A549 (cell line): ENCODE data around the gene ATP5MK. TPM values are rescaled to one million over a fixed set of nuclear protein-coding genes. Genes with fewer than 3 reads are reported as not detected.

Source experiments
- ATAC-seq, 2 experiments: fragments of 200-7000 bp in 1 of 2; fragments of >200 bp in 1 of 2; cut with Nextera tagmentation in 1 of 2; cut with Tn5 transposase in 1 of 2; 3 replicates each; pipeline versions ENCODE4 v1.8.0 to v1.9.1; 2018 to 2020; ENCODE audit warnings: mild to moderate bottlenecking in 1 of 2, moderate library complexity in 1 of 2
- CTCF ChIA-PET: fragments of 300-600 bp; sonication (Branson Sonifier 250); formaldehyde crosslinking; extraction: SDS; loops from one replicate; lab custom pipeline; 2021; ENCODE audit warnings: antibody characterized with exemption, inconsistent platforms; lab: Yijun Ruan, JAX
- POLR2A ChIA-PET: fragments of 350-600 bp; formaldehyde crosslinking; extraction: SDS; loops from one replicate; lab custom pipeline; 2021; ENCODE audit warnings: antibody characterized with exemption, inconsistent platforms; lab: Yijun Ruan, JAX
- DNase-seq, 2 experiments: peaks; one replicate each; pipeline versions ENCODE4 v3.0.0 to v3.0.0-alpha.2; 2011 to 2016; ENCODE audit warnings: low read depth in 1 of 2, low spot score in 1 of 2
- FAIRE-seq: peaks from 2 replicates; lab custom pipeline; 2011; peaks lifted over from hg19 to GRCh38; lab: Jason Lieb, UNC
- H3K27ac ChIP-seq, 2 experiments: fragments of >200 bp; sonication (Bioruptor Twin); formaldehyde crosslinking; 3 replicates each; pipeline ENCODE4 v1.5.1; 2016 to 2017
- H3K4me1 ChIP-seq: fragments of >200 bp; sonication (Bioruptor Twin); formaldehyde crosslinking; 3 replicates; pipeline ENCODE4 v1.6.1; 2016
- H3K4me2 ChIP-seq: fragments of >200 bp; sonication (Bioruptor Twin); formaldehyde crosslinking; 3 replicates; pipeline ENCODE4 v1.6.1; 2016
- H3K4me3 ChIP-seq: fragments of >200 bp; sonication (Bioruptor Twin); formaldehyde crosslinking; 3 replicates; pipeline ENCODE4 v1.5.1; 2016
- H3K9me3 ChIP-seq: fragments of >200 bp; sonication (Bioruptor Twin); formaldehyde crosslinking; 3 replicates; pipeline ENCODE4 v1.6.1; 2016
- CHD2 ChIP-seq: fragments of 150-350 bp; IDR thresholded peaks from 2 replicates; pipeline ENCODE4 v1.6.1; 2014; ENCODE audit warnings: low read length; ENCODE audit not compliant: partially characterized antibody
- CHD4 ChIP-seq: fragments of 200-600 bp; sonication (generic); IDR thresholded peaks from 2 replicates; pipeline ENCODE4 v1.6.1; 2016; ENCODE audit warnings: antibody characterized with exemption, mild to moderate bottlenecking, borderline replicate concordance
- FOSL2 ChIP-seq, 2 experiments: fragments of 450-650 bp in 1 of 2; fragments of >200 bp in 1 of 2; sonication (Bioruptor Twin) in 1 of 2; formaldehyde crosslinking; IDR thresholded peaks; 2 replicates each; pipeline versions ENCODE4 v1.5.0 to v1.6.1; 2016 to 2020; ENCODE audit warnings: mild to moderate bottlenecking in 1 of 2, moderate library complexity in 1 of 2
- JUNB ChIP-seq: fragments of >200 bp; sonication (Bioruptor Twin); formaldehyde crosslinking; IDR thresholded peaks from 2 replicates; pipeline ENCODE4 v1.6.1; 2016
- KDM1A ChIP-seq: fragments of 200-600 bp; sonication (generic); IDR thresholded peaks from 2 replicates; pipeline ENCODE4 v1.6.1; 2016; ENCODE audit warnings: low read depth, mild to moderate bottlenecking
- MAZ ChIP-seq: fragments of 150-350 bp; IDR thresholded peaks from 2 replicates; pipeline ENCODE4 v1.6.1; 2014; ENCODE audit warnings: antibody characterized with exemption, low read depth, low read length, borderline replicate concordance
- NPAS2 ChIP-seq: fragments of 250-450 bp; sonication (Bioruptor Pico); IDR thresholded peaks from 2 replicates; pipeline ENCODE4 v1.8.0; 2022; ENCODE audit warnings: mild to moderate bottlenecking, moderate library complexity, borderline replicate concordance
- PHF8 ChIP-seq: fragments of 200-600 bp; sonication (generic); IDR thresholded peaks from 2 replicates; pipeline ENCODE4 v1.6.1; 2016; ENCODE audit warnings: low read depth, mild to moderate bottlenecking, antibody characterized with exemption, moderate library complexity, borderline replicate concordance
- RAD21 ChIP-seq, 2 experiments: fragments of >200 bp in 1 of 2; sonication (Bioruptor Twin) in 1 of 2; formaldehyde crosslinking in 1 of 2; IDR thresholded peaks in 1 of 2; conservative IDR thresholded peaks in 1 of 2; 2 replicates in 1 of 2; 3 replicates in 1 of 2; pipeline ENCODE4 v1.6.1; 2012 to 2018; ENCODE audit warnings: inconsistent platforms in 1 of 2
- WGBS: methylation state at CpG from one replicate; pipeline ENCODE4 v1.1.6; 2017; ENCODE audit errors: missing lambda C conversion rate; 5-methylcytosine and 5-hydroxymethylcytosine counted together
- polyA plus RNA-seq, 4 experiments: library from polyadenylated mRNA; depleted of rRNA in 3 of 4; stranded (reverse); fragments of >200 nt; fragmentation: RNase III in 1 of 4; extraction: RNeasy Plus Mini Kit Qiagen cat#74134 plus additional on column Dnase treatment in 1 of 4; gene quantifications; 2 replicates in 3 of 4; 3 replicates in 1 of 4; pipeline ENCODE4 v1.2.3, GENCODE V29; 2011 to 2017
- TF ChIP-seq, protein P1 (sequence below): fragments of >200 bp; sonication (Bioruptor Twin); formaldehyde crosslinking; IDR thresholded peaks from 3 replicates; pipeline ENCODE4 v1.5.1; 2016
- TF ChIP-seq, protein P2 (sequence below): fragments of >200 bp; sonication (Bioruptor Twin); formaldehyde crosslinking; IDR thresholded peaks from 3 replicates; pipeline ENCODE4 v1.6.1; 2016
- TF ChIP-seq, protein P3 (sequence below): fragments of 200-600 bp; sonication (generic); IDR thresholded peaks from 2 replicates; pipeline ENCODE4 v1.6.1; 2016; ENCODE audit warnings: antibody characterized with exemption, mild to moderate bottlenecking, moderate library complexity

Gene ATP5MK
- polyA plus RNA-seq, 2 of the 4 experiments (the other 2 are of a cell fraction), result 492 to 682 TPM

DNA sequence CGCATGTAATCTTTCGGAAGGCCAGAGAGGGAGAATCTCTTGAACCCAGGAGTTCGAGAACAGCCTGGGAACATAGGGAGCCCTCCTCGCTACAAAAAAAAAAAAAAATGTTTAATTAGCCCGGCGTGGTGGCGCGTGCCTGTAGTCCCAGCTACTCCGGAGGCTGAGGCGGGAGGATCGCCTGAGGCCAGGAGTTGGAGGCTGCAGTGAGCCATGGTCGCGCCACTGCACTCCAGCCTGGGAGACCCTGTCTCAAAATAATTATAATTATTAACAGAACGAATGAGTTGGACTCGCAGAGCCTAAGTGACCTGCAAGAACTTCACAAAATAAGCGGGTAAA is 46.1 kb downstream of the ATP5MK start:
- ChIA-PET POLR2A (interaction anchor here (1.9 to 2.6 kb wide), 2 partner anchors 10 to 18 kb away, joined by 6 to 8 read pairs; partner anchors contain the start of gene TAF5), CTCF (interaction anchor here (0.8 to 2.3 kb wide), 3 partner anchors 10 to 17 kb away, joined by 3 to 12 read pairs (median 3); no protein-coding TSS in a partner anchor)
- H3K27ac ChIP-seq, result peak overlapping the region; percentile 88 to 97
- FAIRE-seq, result no peak
- H3K4me1 ChIP-seq, result peaks cover 10% of the 10 kb centered on the region; the same call in 2 of the 3 replicates
- H3K9me3 ChIP-seq, result no peaks in the 10 kb centered on the region
- H3K4me3 ChIP-seq, result peak overlapping the region; percentile 76
- DNase-seq, result no peak
- no peak; a peak in 1 of 6 replicates for ATAC-seq
- WGBS, result 36% methylated on average over 16 of the region's 16 CpGs
- peak overlapping the region; percentile 84 for H3K4me2 ChIP-seq
- TF ChIP-seq RAD21 (conservative IDR thresholded peaks at IDR 0.05 in 1 of 2, IDR thresholded peaks at IDR 0.05 in 1 of 2) (no peak), CHD2 (no peak), JUNB (no peak), KDM1A (peak; percentile 56), CHD4 (0 out of 2 replicates have a peak, but pooled peaks have one; percentile 39), MAZ (no peak), NPAS2 (CRISPR knock-in tag) (no peak), FOSL2 (IDR thresholded peaks at IDR 0.05) (no peak), FOSL2 (CRISPR knock-in tag; IDR thresholded peaks at IDR 0.05) (no peak), PHF8 (peak; percentile 33; the same call in 1 of the 2 replicates)
- TF ChIP-seq, protein P1, sequence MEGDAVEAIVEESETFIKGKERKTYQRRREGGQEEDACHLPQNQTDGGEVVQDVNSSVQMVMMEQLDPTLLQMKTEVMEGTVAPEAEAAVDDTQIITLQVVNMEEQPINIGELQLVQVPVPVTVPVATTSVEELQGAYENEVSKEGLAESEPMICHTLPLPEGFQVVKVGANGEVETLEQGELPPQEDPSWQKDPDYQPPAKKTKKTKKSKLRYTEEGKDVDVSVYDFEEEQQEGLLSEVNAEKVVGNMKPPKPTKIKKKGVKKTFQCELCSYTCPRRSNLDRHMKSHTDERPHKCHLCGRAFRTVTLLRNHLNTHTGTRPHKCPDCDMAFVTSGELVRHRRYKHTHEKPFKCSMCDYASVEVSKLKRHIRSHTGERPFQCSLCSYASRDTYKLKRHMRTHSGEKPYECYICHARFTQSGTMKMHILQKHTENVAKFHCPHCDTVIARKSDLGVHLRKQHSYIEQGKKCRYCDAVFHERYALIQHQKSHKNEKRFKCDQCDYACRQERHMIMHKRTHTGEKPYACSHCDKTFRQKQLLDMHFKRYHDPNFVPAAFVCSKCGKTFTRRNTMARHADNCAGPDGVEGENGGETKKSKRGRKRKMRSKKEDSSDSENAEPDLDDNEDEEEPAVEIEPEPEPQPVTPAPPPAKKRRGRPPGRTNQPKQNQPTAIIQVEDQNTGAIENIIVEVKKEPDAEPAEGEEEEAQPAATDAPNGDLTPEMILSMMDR, result no peak
- TF ChIP-seq, protein P2, sequence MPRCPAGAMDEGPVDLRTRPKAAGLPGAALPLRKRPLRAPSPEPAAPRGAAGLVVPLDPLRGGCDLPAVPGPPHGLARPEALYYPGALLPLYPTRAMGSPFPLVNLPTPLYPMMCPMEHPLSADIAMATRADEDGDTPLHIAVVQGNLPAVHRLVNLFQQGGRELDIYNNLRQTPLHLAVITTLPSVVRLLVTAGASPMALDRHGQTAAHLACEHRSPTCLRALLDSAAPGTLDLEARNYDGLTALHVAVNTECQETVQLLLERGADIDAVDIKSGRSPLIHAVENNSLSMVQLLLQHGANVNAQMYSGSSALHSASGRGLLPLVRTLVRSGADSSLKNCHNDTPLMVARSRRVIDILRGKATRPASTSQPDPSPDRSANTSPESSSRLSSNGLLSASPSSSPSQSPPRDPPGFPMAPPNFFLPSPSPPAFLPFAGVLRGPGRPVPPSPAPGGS, result no peak
- TF ChIP-seq, protein P3, sequence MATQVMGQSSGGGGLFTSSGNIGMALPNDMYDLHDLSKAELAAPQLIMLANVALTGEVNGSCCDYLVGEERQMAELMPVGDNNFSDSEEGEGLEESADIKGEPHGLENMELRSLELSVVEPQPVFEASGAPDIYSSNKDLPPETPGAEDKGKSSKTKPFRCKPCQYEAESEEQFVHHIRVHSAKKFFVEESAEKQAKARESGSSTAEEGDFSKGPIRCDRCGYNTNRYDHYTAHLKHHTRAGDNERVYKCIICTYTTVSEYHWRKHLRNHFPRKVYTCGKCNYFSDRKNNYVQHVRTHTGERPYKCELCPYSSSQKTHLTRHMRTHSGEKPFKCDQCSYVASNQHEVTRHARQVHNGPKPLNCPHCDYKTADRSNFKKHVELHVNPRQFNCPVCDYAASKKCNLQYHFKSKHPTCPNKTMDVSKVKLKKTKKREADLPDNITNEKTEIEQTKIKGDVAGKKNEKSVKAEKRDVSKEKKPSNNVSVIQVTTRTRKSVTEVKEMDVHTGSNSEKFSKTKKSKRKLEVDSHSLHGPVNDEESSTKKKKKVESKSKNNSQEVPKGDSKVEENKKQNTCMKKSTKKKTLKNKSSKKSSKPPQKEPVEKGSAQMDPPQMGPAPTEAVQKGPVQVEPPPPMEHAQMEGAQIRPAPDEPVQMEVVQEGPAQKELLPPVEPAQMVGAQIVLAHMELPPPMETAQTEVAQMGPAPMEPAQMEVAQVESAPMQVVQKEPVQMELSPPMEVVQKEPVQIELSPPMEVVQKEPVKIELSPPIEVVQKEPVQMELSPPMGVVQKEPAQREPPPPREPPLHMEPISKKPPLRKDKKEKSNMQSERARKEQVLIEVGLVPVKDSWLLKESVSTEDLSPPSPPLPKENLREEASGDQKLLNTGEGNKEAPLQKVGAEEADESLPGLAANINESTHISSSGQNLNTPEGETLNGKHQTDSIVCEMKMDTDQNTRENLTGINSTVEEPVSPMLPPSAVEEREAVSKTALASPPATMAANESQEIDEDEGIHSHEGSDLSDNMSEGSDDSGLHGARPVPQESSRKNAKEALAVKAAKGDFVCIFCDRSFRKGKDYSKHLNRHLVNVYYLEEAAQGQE, result no peak

Other genes starting within 250 kb of the ATP5MK start
- gene NT5C2, start 203.2 kb downstream of the ATP5MK start, polyA plus RNA-seq (2011; rRNA removed), result 163 and 177 TPM in 2 replicates
- 81.8 to 89.4 TPM (median 86.4 TPM) in 3 replicates for gene NT5C2, start 203.2 kb downstream of the ATP5MK start, polyA plus RNA-seq (2017; fragmentation: RNase III; extraction: RNeasy Plus Mini Kit Qiagen cat#74134 plus additional on column Dnase treatment)
- 0.12 and 0.34 TPM in 2 replicates for gene RPEL1, start 150.6 kb downstream of the ATP5MK start, polyA plus RNA-seq (2011; rRNA removed)
- 0.13 to 0.20 TPM (median 0.16 TPM) in 3 replicates for gene RPEL1, start 150.6 kb downstream of the ATP5MK start, polyA plus RNA-seq (2017; fragmentation: RNase III; extraction: RNeasy Plus Mini Kit Qiagen cat#74134 plus additional on column Dnase treatment)
- 30.2 and 32.0 TPM in 2 replicates for gene INA, start 119.3 kb downstream of the ATP5MK start, polyA plus RNA-seq (2011; rRNA removed)
- 20.9 to 22.7 TPM (median 22.5 TPM) in 3 replicates for gene INA, start 119.3 kb downstream of the ATP5MK start, polyA plus RNA-seq (2017; fragmentation: RNase III; extraction: RNeasy Plus Mini Kit Qiagen cat#74134 plus additional on column Dnase treatment)
- gene PCGF6, start 45.3 kb downstream of the ATP5MK start, polyA plus RNA-seq (2011; rRNA removed), result 11.8 and 17.6 TPM in 2 replicates
- gene PCGF6, start 45.3 kb downstream of the ATP5MK start, polyA plus RNA-seq (2017; fragmentation: RNase III; extraction: RNeasy Plus Mini Kit Qiagen cat#74134 plus additional on column Dnase treatment), result 11.3 to 13.6 TPM (median 11.8 TPM) in 3 replicates
- 4.1 and 5.3 TPM in 2 replicates for gene TAF5, start 28.5 kb downstream of the ATP5MK start, polyA plus RNA-seq (2011; rRNA removed)
- gene TAF5, start 28.5 kb downstream of the ATP5MK start, polyA plus RNA-seq (2017; fragmentation: RNase III; extraction: RNeasy Plus Mini Kit Qiagen cat#74134 plus additional on column Dnase treatment), result 3.6 to 4.1 TPM (median 3.9 TPM) in 3 replicates
- 32.6 and 37.5 TPM in 2 replicates for gene PDCD11, start 151 bp upstream of the ATP5MK start, polyA plus RNA-seq (2011; rRNA removed)
- gene PDCD11, start 151 bp upstream of the ATP5MK start, polyA plus RNA-seq (2017; fragmentation: RNase III; extraction: RNeasy Plus Mini Kit Qiagen cat#74134 plus additional on column Dnase treatment), result 23.5 to 30.8 TPM (median 26.2 TPM) in 3 replicates
- 2.5 and 3.6 TPM in 2 replicates for gene CALHM2, start 55.9 kb upstream of the ATP5MK start, polyA plus RNA-seq (2011; rRNA removed)
- gene CALHM2, start 55.9 kb upstream of the ATP5MK start, polyA plus RNA-seq (2017; fragmentation: RNase III; extraction: RNeasy Plus Mini Kit Qiagen cat#74134 plus additional on column Dnase treatment), result 1.9 to 2.7 TPM (median 2.6 TPM) in 3 replicates
- not detected in 2 replicates for gene CALHM1, start 62.4 kb upstream of the ATP5MK start, polyA plus RNA-seq (2011; rRNA removed)
- gene CALHM1, start 62.4 kb upstream of the ATP5MK start, polyA plus RNA-seq (2017; fragmentation: RNase III; extraction: RNeasy Plus Mini Kit Qiagen cat#74134 plus additional on column Dnase treatment), result not detected in 3 replicates
- gene CALHM3, start 82.8 kb upstream of the ATP5MK start, polyA plus RNA-seq (2011; rRNA removed), result 0.08 and 0.17 TPM in 2 replicates
- 0.09 to 0.21 TPM (median 0.17 TPM) in 3 replicates for gene CALHM3, start 82.8 kb upstream of the ATP5MK start, polyA plus RNA-seq (2017; fragmentation: RNase III; extraction: RNeasy Plus Mini Kit Qiagen cat#74134 plus additional on column Dnase treatment)
- 0.06 and 0.09 TPM in 2 replicates for gene NEURL1, start 97.2 kb upstream of the ATP5MK start, polyA plus RNA-seq (2011; rRNA removed)
- gene NEURL1, start 97.2 kb upstream of the ATP5MK start, polyA plus RNA-seq (2017; fragmentation: RNase III; extraction: RNeasy Plus Mini Kit Qiagen cat#74134 plus additional on column Dnase treatment), result 0.12 to 0.37 TPM (median 0.26 TPM) in 3 replicates